DLD1 (cell line): Measurements from ENCODE around the gene PSMD13.

Experiments used
- in situ Hi-C: cut with HindIII; loops from 2 replicates; pipeline ENCODE4 v1.10.0; 2017; ENCODE audit warnings: low sequenced_read_pairs

The PSMD13 gene

DNA sequence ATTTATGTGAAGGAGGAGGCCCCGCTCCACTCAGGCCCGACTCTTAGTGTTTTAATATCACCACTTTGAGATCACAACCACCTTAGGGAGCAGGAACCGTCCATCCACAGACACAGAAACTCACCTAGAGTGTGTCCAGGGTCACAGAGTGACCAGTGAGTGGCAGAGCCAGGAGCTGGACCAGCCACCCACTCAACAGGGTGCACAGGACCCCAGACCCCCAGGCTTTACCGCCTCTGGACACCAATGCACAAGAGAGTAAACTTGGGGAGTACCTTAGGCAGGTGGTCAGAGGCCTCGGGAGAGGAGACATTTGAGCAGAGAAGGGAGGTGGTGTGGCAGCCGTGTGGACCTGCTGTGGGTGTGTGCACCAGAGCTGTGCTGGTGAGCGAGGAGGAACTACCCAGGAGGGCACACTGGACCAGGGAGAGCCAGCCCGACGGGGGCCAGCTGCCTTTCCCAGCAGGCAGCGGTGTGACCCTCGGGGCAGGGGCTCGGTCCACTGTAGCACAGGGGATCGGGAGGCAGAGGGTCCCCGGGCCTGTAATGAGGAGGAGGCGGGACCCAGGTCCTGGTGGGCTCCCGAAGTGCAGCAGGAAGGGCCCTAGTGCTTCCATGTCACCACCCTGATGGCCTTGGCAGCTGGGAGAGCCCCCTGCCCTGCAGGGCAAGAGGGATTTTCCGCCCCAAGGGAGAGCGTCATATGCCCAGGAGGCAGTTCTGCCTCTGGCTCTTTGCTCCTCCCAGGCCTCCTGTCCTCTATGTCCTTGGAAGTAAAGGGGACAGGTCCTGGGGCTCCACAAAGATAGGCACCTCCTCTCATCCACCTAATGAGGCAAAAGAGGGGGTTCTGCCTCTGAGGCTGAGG lies 33.9 kb downstream of the PSMD13 start:
- in situ Hi-C loops = no loop called here

DNA sequence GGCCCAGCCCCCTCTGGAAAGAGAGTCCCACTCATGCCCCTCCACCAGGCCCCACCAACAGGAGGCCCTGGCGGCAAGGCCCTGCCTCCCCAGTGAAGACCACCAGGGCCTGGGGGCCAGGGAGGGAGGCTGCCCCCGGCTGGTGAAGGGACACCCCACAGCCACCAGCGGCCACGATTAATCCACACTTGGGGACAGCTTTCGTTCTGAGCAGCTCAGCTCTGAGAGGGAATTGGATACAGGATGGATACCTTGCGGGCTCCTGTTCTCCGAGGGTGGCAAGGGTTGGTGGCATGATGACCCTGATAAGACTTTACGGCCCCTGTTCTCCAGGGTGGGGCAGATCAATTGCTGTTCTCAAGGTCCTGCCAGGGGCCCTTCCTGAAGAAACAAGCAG lies 34.5 kb downstream of the PSMD13 start:
- in situ Hi-C loops = no loop called here

DNA sequence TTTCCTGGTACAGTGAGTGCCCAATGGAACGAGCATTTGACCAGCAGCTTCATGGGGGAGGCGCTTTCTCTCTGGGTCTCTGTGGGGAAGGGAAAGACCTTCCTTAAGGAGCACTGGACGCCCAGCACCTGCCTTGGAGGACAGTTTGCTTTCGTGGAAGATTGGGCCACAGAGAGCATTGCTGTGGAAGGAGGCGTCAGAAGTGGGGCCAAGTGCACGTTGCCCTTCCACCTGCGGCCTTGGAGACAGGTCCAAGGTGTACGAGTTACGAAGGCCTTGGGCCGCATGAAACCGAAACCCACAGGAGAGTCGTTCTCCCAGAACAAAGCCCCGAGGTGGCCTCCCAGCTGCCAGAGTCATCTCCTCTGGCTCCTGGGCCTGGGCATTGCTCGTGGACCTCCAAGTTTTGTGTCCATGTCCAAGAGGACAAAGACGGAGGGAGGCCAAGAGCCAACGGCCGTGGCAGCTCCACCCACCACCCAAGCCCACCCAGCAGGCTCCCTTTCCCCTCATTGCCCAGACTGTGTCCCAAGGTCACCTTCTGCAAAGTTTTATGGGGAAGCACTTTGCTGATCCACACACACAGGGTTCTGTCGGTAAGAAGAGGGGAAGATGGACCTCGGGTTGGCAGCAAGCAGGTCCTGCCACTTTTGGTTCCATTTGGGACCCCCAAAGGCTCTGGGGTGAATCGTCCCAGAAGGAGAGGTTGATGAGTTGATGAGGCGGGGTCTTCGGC lies 35.6 kb downstream of the PSMD13 start:
- in situ Hi-C loops = no loop called here

DNA sequence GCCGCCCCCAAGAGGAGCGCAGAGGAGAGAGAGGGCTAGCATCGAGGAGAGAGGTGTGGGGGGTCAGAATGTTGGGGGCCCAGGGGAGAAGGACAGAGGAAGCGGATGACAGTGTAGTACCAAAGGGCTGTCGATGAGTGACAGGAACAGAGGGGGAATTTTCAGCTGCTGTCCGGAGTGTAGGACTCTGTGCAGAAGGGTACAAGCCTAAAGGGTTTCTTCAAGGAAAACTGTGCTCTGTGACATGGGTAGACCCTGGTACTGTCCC lies 36.1 kb downstream of the PSMD13 start:
- in situ Hi-C loops = no loop called here

DNA sequence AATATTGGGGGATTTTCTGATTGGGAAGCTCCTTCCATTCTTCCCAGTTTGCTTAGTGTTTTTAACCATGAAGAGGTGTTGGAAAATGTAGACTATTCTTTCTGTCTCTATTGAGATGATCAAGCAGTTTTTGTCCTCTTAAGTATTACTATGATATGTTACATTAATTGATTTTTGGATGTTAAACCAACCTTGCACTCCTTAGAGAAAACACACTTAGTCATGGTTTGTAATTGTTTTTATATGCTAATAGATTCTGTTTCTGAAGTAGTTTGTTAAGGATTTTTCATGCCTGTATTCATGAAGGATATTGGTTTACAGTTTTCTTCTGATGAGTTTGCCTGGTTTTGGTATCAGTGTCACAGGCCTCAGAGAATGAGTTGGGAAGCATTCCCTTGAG lies 39.4 kb downstream of the PSMD13 start:
- in situ Hi-C loops = no loop called here

DNA sequence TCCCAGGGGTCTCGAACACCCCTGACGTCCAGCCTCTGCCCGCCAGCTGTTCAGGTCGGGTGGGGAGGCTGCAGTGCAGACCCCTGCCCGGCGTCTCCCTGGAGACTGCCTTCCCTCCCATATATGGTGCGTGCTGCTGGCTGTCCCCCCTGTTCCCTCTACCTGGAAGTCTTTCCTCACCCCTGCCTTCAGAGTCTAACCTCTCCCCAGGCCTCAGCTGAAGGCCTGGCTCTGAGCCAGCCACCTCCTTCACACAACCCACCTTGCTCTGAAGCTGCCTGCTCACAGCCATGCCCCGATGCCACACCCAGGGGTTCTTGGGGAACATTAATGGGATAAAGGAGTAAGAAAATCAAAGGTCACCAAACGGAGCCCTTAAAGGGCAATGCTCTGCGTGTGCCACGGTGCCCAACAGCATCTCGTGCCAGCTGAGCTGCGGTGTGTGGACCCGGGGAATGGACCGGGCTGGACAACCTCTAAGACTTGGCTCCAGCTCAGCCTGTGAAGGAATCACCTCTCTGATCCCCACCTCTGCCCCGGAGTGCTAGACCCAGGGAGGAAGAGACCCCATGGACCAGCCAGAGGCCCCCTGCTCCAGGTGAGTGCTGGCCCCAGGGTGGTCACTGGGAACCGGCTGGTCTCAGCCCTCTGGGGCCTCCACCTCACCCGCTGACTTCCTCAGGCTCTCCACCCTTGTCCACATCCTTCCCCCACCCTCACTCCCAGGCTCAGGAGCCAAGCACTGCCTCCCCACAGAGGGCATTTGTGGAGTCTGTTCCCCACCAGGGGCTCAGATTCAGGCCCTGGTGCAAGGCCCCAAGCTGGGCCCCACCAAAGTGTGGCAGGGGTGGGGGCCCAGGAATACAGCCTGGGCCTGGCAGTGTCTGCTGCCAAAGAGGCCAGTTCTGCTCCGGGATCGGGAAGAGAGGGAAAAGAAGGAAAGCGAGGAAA lies 41.5 kb downstream of the PSMD13 start, which contains the start of gene NLRP6:
Gene NLRP6, plus strand, starts transcription at position 407 of the 951 bp plus-strand sequence. Its CDS starts 163 bp downstream, at position 570.
- in situ Hi-C loops = no loop called here

DNA sequence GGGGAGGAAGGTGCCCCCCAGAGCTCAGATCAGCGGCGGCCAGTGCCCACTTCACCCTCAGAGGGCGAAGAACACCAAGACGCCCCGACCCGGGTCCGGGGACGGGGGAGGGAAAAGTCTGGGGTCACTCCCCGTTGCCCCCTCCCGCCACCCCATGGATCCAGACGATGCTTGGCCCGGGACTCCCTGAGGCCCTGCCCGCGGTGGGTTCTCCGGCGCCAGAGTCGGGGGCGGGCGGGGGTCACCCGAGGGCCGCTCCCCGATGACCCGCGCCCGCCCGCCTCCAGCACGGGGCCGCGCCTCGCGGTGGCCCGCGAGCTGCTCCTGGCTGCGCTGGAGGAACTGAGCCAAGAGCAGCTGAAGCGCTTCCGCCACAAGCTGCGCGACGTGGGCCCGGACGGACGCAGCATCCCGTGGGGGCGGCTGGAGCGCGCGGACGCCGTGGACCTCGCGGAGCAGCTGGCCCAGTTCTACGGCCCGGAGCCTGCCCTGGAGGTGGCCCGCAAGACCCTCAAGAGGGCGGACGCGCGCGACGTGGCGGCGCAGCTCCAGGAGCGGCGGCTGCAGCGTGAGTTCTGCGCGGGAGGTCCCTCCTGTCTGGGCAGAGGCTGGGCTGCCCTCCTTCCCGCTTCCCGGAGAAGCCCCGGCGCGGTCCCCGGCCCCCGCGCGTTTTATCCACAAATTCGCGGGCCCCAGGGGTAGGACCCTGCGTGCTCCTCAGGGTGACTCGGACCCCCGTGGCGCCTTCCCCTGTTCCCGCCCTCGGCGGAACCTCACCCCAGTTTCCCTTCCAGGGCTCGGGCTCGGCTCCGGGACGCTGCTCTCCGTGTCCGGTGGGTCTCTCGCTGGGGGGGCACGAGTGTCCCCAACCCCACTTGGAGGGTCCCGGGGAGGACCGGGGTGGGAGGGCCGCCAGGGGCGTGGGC lies 42.5 kb downstream of the PSMD13 start:
- in situ Hi-C loops = no loop called here

DNA sequence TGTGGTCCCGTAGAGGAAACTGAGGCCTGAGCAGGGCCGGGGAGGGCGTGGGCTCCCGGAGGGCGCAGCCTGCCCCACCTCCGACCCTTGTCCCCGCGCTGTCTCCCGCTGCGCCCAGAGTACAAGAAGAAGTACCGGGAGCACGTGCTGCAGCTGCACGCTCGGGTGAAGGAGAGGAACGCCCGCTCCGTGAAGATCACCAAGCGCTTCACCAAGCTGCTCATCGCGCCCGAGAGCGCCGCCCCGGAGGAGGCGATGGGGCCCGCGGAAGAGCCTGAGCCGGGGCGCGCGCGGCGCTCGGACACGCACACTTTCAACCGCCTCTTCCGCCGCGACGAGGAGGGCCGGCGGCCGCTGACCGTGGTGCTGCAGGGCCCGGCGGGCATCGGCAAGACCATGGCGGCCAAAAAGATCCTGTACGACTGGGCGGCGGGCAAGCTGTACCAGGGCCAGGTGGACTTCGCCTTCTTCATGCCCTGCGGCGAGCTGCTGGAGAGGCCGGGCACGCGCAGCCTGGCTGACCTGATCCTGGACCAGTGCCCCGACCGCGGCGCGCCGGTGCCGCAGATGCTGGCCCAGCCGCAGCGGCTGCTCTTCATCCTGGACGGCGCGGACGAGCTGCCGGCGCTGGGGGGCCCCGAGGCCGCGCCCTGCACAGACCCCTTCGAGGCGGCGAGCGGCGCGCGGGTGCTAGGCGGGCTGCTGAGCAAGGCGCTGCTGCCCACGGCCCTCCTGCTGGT lies 43.4 kb downstream of the PSMD13 start:
- in situ Hi-C loops = no loop called here

DNA sequence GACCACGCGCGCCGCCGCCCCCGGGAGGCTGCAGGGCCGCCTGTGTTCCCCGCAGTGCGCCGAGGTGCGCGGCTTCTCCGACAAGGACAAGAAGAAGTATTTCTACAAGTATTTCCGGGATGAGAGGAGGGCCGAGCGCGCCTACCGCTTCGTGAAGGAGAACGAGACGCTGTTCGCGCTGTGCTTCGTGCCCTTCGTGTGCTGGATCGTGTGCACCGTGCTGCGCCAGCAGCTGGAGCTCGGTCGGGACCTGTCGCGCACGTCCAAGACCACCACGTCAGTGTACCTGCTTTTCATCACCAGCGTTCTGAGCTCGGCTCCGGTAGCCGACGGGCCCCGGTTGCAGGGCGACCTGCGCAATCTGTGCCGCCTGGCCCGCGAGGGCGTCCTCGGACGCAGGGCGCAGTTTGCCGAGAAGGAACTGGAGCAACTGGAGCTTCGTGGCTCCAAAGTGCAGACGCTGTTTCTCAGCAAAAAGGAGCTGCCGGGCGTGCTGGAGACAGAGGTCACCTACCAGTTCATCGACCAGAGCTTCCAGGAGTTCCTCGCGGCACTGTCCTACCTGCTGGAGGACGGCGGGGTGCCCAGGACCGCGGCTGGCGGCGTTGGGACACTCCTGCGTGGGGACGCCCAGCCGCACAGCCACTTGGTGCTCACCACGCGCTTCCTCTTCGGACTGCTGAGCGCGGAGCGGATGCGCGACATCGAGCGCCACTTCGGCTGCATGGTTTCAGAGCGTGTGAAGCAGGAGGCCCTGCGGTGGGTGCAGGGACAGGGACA lies 44.1 kb downstream of the PSMD13 start:
- in situ Hi-C loops = no loop called here

DNA sequence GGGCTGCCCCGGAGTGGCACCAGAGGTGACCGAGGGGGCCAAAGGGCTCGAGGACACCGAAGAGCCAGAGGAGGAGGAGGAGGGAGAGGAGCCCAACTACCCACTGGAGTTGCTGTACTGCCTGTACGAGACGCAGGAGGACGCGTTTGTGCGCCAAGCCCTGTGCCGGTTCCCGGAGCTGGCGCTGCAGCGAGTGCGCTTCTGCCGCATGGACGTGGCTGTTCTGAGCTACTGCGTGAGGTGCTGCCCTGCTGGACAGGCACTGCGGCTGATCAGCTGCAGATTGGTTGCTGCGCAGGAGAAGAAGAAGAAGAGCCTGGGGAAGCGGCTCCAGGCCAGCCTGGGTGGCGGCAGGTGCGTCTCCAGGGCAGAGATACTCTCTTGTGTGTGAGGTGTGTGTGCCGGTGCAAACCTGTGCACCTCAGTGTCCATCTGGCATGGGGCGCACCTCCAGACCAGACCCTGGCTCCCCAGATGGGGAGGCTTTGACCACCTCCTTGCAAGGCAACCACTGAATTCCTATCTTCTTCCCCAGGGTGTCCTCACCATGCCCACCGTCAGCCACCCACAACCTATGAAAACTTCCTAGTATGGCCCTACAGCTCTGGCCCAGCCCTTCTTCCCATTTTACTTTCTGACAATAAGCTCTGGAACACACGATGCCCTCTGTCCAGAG lies 44.8 kb downstream of the PSMD13 start:
- in situ Hi-C loops = no loop called here

DNA sequence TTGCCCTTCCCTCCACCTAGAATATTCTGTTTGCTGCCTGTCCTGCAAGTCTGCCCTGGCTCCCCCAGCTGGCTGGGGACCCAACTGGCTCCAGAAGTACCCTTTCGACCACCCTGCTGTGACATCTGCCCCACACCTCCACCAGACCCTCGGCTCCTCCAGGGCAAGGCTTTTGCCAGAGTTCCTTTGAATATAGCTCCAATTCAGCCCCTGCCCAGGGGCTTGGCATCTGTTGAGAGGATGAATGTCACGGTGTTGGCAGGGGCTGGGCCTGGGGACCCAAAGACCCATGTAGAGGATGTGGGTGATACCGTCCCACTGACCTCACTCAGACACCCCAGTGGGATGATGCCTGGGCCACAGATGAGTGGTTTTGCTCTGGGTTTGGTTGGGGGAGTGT lies 45.4 kb downstream of the PSMD13 start:
- in situ Hi-C loops = no loop called here

DNA sequence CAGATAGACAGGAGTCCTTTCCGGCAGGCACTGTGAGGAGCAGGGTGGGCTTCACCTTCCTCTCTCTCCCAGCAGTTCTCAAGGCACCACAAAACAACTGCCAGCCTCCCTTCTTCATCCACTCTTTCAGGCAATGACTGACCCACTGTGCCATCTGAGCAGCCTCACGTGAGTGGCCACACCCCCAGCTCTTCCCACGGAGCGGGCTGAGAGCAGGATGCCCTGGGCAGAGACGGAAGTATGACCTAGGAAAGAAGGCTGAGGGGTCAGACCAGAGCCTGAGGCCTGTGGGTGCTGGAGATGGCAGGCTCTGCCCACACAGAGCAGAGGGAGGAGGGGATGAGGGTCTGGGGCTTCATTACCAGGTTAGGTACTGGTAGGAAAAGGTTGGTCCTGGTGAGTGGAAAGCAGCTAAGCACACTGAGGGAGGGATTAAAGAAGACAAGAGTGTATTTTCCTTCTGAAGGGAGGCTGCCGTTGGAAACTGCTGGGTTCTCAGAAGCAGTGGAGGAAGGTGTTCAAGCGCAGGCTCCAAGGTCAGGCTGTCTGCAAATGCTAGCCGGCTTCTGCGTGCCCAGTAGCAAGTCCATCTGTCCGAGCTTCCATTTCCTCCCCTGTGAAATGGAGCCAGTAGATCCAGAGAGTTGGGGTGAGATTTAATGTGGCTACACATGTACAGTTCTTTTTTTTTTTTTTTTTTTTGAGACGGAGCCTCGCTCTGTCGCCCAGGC lies 46.0 kb downstream of the PSMD13 start:
- in situ Hi-C loops = no loop called here

DNA sequence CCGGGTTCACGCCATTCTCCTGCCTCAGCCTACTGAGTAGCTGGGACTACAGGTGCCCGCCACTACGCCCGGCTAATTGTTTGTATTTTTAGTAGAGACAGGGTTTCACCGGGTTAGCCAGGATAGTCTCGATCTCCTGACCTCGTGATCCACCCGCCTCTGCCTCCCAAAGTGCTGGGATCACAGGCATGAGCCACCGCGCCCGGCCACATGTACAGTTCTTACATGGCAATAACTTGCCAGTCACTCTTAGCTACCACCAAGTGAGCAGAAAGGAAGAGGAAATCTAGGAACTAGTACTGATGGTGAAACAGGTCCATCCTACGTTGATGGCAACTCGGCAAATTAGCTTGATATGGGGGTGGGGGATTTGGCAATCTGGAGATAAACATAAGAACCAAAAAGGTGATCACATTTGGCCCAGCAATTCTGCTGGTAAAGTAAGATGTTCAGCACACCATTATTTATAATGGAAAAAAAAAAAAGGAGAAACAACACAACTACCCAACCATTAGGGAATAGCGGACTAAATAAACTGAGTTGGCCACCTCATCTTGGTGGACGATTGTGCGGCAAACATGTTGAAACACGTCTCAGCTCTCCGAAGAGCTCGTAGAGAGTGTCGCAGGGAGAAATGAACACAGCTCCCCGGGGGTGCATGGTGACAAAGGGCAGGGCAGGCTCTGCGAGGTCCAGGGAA lies 46.8 kb downstream of the PSMD13 start:
- in situ Hi-C loops = no loop called here

DNA sequence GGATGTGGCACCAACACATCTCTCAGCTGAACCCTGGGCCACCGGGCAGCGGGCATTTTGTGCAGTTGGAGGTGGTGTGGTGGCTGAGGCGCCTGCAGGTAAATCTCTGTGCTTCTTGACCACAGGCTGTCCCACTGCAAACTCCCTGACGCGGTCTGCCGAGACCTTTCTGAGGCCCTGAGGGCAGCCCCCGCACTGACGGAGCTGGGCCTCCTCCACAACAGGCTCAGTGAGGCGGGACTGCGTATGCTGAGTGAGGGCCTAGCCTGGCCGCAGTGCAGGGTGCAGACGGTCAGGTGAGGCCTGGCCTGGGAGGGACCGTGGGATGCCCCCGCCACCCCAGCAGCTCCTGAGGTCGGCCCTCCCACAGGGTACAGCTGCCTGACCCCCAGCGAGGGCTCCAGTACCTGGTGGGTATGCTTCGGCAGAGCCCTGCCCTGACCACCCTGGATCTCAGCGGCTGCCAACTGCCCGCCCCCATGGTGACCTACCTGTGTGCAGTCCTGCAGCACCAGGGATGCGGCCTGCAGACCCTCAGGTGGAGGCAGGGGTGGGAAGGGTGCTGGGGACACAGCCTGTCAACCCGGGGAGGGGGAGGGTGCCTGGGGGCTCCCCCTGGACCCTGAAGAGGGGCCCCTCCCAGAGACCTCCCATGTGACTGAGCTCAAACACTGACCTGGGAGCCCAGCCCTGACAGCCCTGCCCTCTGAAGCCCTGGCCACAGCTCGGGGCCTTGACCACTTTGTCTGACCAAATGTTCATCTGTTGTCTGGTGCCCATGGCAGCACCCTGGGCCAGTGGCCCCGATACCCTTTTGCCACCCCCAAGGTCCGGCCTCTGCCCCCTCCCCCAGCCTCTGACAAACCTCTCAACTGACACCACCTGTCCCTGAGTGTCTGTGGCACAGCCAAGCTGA lies 47.6 kb downstream of the PSMD13 start:
- in situ Hi-C loops = no loop called here

DNA sequence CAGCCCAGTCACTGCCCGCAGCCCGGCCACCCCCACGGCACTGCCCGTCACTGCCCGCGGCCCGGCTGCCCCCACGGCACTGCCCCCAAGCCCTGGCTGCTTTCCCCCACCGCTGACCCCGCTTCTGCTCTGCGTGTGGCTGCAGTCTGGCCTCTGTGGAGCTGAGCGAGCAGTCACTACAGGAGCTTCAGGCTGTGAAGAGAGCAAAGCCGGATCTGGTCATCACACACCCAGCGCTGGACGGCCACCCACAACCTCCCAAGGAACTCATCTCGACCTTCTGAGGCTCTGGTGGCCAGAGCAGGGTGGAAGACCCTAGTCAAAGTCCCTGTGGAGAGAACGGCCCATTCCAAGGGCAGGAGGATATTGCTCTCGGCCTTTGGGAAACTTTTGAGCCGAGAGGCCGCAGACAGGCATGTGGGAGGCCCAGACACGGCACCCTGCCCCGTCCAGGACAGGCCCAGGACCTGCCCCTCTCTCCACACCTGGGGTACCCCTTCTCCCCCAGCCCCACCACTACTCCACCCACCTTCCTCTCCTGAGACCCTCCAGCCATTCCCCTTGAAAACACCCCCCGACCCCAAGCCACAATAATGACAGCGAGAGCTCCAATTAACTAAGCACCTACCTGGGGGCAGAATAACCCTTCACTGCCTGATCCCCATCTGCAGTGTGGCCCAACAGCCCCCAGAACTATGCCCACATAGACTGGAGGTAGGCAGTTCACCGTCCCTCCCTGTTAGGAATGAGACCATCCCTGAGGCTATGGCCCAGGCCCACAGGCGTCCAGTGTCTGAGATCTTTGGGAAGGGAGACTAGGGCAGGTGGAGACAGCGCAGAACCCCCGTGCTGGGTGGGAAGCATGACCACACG lies 48.5 kb downstream of the PSMD13 start:
- in situ Hi-C loops = no loop called here
